HK-2 (cell line): Measurements from ENCODE around the gene LNX2.

Source experiments
- DNase-seq: peaks from one replicate; pipeline ENCODE4 v3.0.0-alpha.2; 2018; ENCODE audit not compliant: unreplicated experiment

The LNX2 gene

GRCh38 chr13:27504868-27505194 is 115.5 kb downstream of the LNX2 start:
- no peak for DNase-seq

GRCh38 chr13:27504128-27504867 is 116.0 kb downstream of the LNX2 start:
- DNase-seq = no peak

- no peak for DNase-seq
Measured at GRCh38 chr13:27500806-27501534, 119.4 kb downstream of the LNX2 start.

GRCh38 chr13:27497563-27498230 is 122.6 kb downstream of the LNX2 start:
- DNase-seq = no peak

- DNase-seq = no peak
Measured at GRCh38 chr13:27496536-27497273, 123.6 kb downstream of the LNX2 start.

- no peak for DNase-seq
Measured at GRCh38 chr13:27496006-27496405, 124.3 kb downstream of the LNX2 start.
